ENCODE measurements around the gene PLXNA1. TPM values are rescaled to one million over a fixed set of nuclear protein-coding genes. Genes with fewer than 3 reads are reported as not detected.

Gene PLXNA1
- polyA plus RNA-seq, 1 donor from 2014 or later = 65.6 TPM

- H3K27me3 ChIP-seq (ENCODE audit: insufficient read depth, low read depth, low read length) = no peaks in the 10 kb centered on the region
- no peak overlapping the region for H3K9ac ChIP-seq (ENCODE audit: low read length)
- H2AFZ ChIP-seq (ENCODE audit: low read depth, low read length) = no peak overlapping the region
- no peak overlapping the region for H3K27ac ChIP-seq (ENCODE audit: low read length)
- H3K79me2 ChIP-seq (replicated peaks; ENCODE audit: insufficient read depth, low read length) = no peaks in the 10 kb centered on the region
- H3K9me3 ChIP-seq (ENCODE audit: low read length) = no peaks in the 10 kb centered on the region
- TF ChIP-seq EZH2 (IDR thresholded peaks at IDR 0.05; ENCODE audit: borderline replicate concordance, insufficient read depth, low read length, poor library complexity, severe bottlenecking) (no peak), CTCF (IDR thresholded peaks at IDR 0.05; ENCODE audit: poor library complexity, severe bottlenecking) (no peak), TAF1 (IDR thresholded peaks at IDR 0.05; ENCODE audit: low read depth) (no peak), RAD21 (conservative IDR thresholded peaks at IDR 0.05) (no peak), POLR2AphosphoS5 (IDR thresholded peaks at IDR 0.05) (no peak), EP300 (conservative IDR thresholded peaks at IDR 0.05; ENCODE audit: poor library complexity, severe bottlenecking) (no peak), REST (IDR thresholded peaks at IDR 0.05; ENCODE audit: borderline replicate concordance) (no peak), MXI1 (conservative IDR thresholded peaks at IDR 0.05; ENCODE audit: poor library complexity, severe bottlenecking) (no peak), SMC3 (conservative IDR thresholded peaks at IDR 0.05; ENCODE audit: poor library complexity) (no peak)
- no peak overlapping the region for H3K4me2 ChIP-seq (ENCODE audit: low read length)
- no peaks in the 10 kb centered on the region for H3K9me2 ChIP-seq (ENCODE audit: insufficient read depth, low read length)
- H3K36me3 ChIP-seq (ENCODE audit: insufficient read depth, low read length) = no peaks in the 10 kb centered on the region
- no peaks in the 10 kb centered on the region for H4K20me1 ChIP-seq (ENCODE audit: insufficient read depth)
- no peak overlapping the region for H3K4me3 ChIP-seq (ENCODE audit: low read length)
- H3F3A ChIP-seq (ENCODE audit: insufficient read depth, low read length, poor library complexity, severe bottlenecking) = no peaks in the 10 kb centered on the region
Measured at GRCh38 chr3:126976906-126977305, 6.0 kb upstream of the PLXNA1 start.

GRCh38 chr3:126977821-126978220 is 5.1 kb upstream of the PLXNA1 start:
- Histone ChIP-seq H3K9ac (ENCODE audit: low read length) (no peak overlapping the region), H3K79me2 (replicated peaks; ENCODE audit: insufficient read depth, low read length) (no peaks in the 10 kb centered on the region), H3K27me3 (ENCODE audit: insufficient read depth, low read depth, low read length) (peaks cover 2% of the 10 kb centered on the region), H3K4me2 (ENCODE audit: low read length) (no peak overlapping the region), H3K36me3 (ENCODE audit: insufficient read depth, low read length) (no peaks in the 10 kb centered on the region), H3K27ac (ENCODE audit: low read length) (no peak overlapping the region), H3K9me3 (ENCODE audit: low read length) (no peaks in the 10 kb centered on the region), H2AFZ (ENCODE audit: low read depth, low read length) (no peak overlapping the region), H3K4me3 (ENCODE audit: low read length) (no peak overlapping the region), H3F3A (ENCODE audit: insufficient read depth, low read length, poor library complexity, severe bottlenecking) (no peaks in the 10 kb centered on the region), H4K20me1 (ENCODE audit: insufficient read depth) (no peaks in the 10 kb centered on the region), H3K9me2 (ENCODE audit: insufficient read depth, low read length) (no peaks in the 10 kb centered on the region)
- TF ChIP-seq REST (IDR thresholded peaks at IDR 0.05; ENCODE audit: borderline replicate concordance) = no peak
- no peak for TF ChIP-seq CTCF (IDR thresholded peaks at IDR 0.05; ENCODE audit: poor library complexity, severe bottlenecking)
- no peak for TF ChIP-seq SMC3 (conservative IDR thresholded peaks at IDR 0.05; ENCODE audit: poor library complexity)
- no peak for TF ChIP-seq POLR2AphosphoS5 (IDR thresholded peaks at IDR 0.05)
- TF ChIP-seq TAF1 (IDR thresholded peaks at IDR 0.05; ENCODE audit: low read depth) = no peak
